ENCODE results near the gene GABRB3. TPM values are rescaled to one million over a fixed set of nuclear protein-coding genes. Genes with fewer than 3 reads are reported as not detected.

GABRB3 gene
- total and polyA plus RNA-seq, 2 of the 8 experiments (the other 6 are each of a cell fraction or from before 2014, with no cell fraction given): 98.8 to 163 TPM

DNA sequence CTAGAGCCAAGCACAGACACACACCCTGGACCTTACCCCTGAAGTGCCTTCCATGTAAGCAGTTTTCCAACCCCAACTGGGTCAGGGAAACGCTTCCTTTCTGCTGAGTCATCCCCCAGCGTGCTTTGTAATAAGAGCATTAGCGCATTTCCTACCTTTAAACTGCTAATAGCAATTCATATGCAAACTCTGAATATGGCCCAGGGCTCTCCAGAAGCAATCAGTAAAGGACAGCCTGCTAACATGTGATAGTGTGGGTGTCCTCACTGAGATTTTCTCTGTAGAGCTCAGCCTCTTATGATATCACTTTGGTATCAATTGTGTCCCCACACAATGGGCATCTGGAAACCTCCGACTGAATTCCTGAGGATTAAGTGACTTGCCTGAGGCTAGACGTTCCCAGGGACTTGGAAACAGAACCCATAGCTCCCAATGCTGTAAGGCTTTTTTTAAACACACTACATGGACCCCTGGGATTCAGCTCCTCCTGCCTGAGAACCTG is 5.6 kb downstream of the GABRB3 start:
- CTCF ChIA-PET (ENCODE audit: partially characterized antibody): interaction anchor here (0.9 to 2.1 kb wide), 5 partner anchors 9 to 101 kb away, joined by 3 to 7 read pairs (median 3); no protein-coding TSS in a partner anchor
- TF ChIP-seq CREB1 (IDR thresholded peaks at IDR 0.05) (no peak), RXRA (IDR thresholded peaks at IDR 0.05; ENCODE audit: insufficient read depth, low read depth, low read length) (no peak), YY1 (IDR thresholded peaks at IDR 0.05; ENCODE audit: low read depth, low read length) (0 out of 2 replicates have a peak, but pooled peaks have one; percentile 7), POLR2AphosphoS5 (IDR thresholded peaks at IDR 0.05; ENCODE audit: low read depth, low read length) (no peak; the same call in 1 of the 2 replicates), HDAC2 (IDR thresholded peaks at IDR 0.05; ENCODE audit: borderline replicate concordance in 1 of 2, low read depth in 2 of 2, low read length in 2 of 2) (no peak), MAFK (IDR thresholded peaks at IDR 0.05; ENCODE audit: low read depth, low read length) (peak; percentile 98), TCF12 (IDR thresholded peaks at IDR 0.05; ENCODE audit: low read depth, low read length) (no peak)
- TF ChIP-seq, protein P1, sequence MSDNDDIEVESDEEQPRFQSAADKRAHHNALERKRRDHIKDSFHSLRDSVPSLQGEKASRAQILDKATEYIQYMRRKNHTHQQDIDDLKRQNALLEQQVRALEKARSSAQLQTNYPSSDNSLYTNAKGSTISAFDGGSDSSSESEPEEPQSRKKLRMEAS (IDR thresholded peaks at IDR 0.05): no peak

More for the DNA sequence above, 5.6 kb downstream of the GABRB3 start:
- no peak overlapping the region for H2AFZ ChIP-seq (ENCODE audit: low read length)
- peak overlapping the region; percentile 89 for H3K18ac ChIP-seq (ENCODE audit: extremely low read depth, low read length)
- no peak overlapping the region for H3K14ac ChIP-seq (ENCODE audit: insufficient read length)
- WGBS, 2 experiments (ENCODE audit: extremely low coverage in 1 of 2, insufficient coverage in 1 of 2, insufficient read length in 1 of 2, insufficient replicate concordance in 2 of 2, low coverage in 1 of 2, low lambda C conversion rate in 2 of 2, missing lambda C conversion rate in 1 of 2): 6% methylated on average over 5 of the region's 5 CpGs; no CpG with 5 or more reads in 1 of the 2 experiments
- peak overlapping the region; percentile 77 for H4K91ac ChIP-seq (replicated peaks; ENCODE audit: insufficient read length, low read length)
- H3K36me3 ChIP-seq (ENCODE audit: control insufficient read depth in 2 of 4, insufficient read depth in 4 of 4, low read length in 3 of 4): peaks cover 0 to 8% (median 0%) of the 10 kb centered on the region in 4 experiments; a peak in 1 of 8 replicates
- no peak overlapping the region for H2BK15ac ChIP-seq (ENCODE audit: low read length)
- H3K4me1 ChIP-seq (replicated peaks in 1 of 4; ENCODE audit: control insufficient read depth in 3 of 4, insufficient read depth in 4 of 4, low read length in 3 of 4): peaks cover 10 to 39% (median 28%) of the 10 kb centered on the region in 4 experiments
- H4K8ac ChIP-seq (ENCODE audit: extremely low read depth, insufficient read depth, low read length): no peak overlapping the region
- FAIRE-seq (peak; percentile 98), DNase-seq (ENCODE audit: low read depth in 1 of 2, low spot score in 2 of 2) (peak; percentile 66 to 74)
- peak overlapping the region; percentile 66 to 82 for H3K4me2 ChIP-seq (ENCODE audit: insufficient read depth in 1 of 2, low read depth in 2 of 2, low read length in 2 of 2)
- peak overlapping the region in 2 of 4 experiments; percentile 41 to 56; a peak in 3 of 7 replicates for H3K9ac ChIP-seq (replicated peaks in 1 of 4; ENCODE audit: extremely low read depth in 1 of 4, low read depth in 3 of 4, low read length in 3 of 4)
- H3K27ac ChIP-seq (ENCODE audit: low read depth, low read length): peak overlapping the region; percentile 80
- peak overlapping the region in 3 of 4 experiments; percentile 5 to 49 (median 16); a peak in 5 of 8 replicates for H3K4me3 ChIP-seq (ENCODE audit: extremely low read depth in 1 of 4, insufficient read depth in 2 of 4, low read depth in 3 of 4, low read length in 4 of 4)
- peak overlapping the region; percentile 89 for H2BK5ac ChIP-seq (ENCODE audit: low read depth, low read length)
- peak overlapping the region; percentile 40 for H3K56ac ChIP-seq (replicated peaks; ENCODE audit: insufficient read length, low read depth, low read length)
- peak overlapping the region; percentile 83 for H3K4ac ChIP-seq (replicated peaks; ENCODE audit: insufficient read length, low read depth, low read length)
- H2BK20ac ChIP-seq (ENCODE audit: low read length): peak overlapping the region; percentile 92; the same call in 1 of the 2 replicates
- no peaks in the 10 kb centered on the region; the same call in 1 of the 2 replicates for H3K79me1 ChIP-seq (ENCODE audit: low read depth, low read length)
- peaks cover 11% of the 10 kb centered on the region for H3K23me2 ChIP-seq (ENCODE audit: low read depth, low read length)
- peak overlapping the region; percentile 97 for H2BK120ac ChIP-seq (replicated peaks; ENCODE audit: low read depth, low read length)
- peaks cover 5 to 59% of the 10 kb centered on the region in 2 experiments; a peak in 3 of 4 replicates for H3K79me2 ChIP-seq (ENCODE audit: control insufficient read depth in 1 of 2, insufficient read depth in 2 of 2, low read length in 2 of 2)
- peak overlapping the region; percentile 86 for H2BK12ac ChIP-seq (ENCODE audit: low read depth, low read length)
- no peaks in the 10 kb centered on the region for H3K9me3 ChIP-seq (ENCODE audit: insufficient read depth in 2 of 2, low read depth in 1 of 2, low read length in 1 of 2)
- peak overlapping the region; percentile 66 for H3K23ac ChIP-seq (ENCODE audit: insufficient read length)
- peak overlapping the region; percentile 87 for H4K5ac ChIP-seq (ENCODE audit: insufficient read length, low read depth, low read length)
- peaks cover 0 to 4% of the 10 kb centered on the region in 2 experiments for H4K20me1 ChIP-seq (replicated peaks in 1 of 2; ENCODE audit: control insufficient read depth in 1 of 2, insufficient read depth in 2 of 2, low read length in 2 of 2)
- POLR2A ChIA-PET (ENCODE audit: partially characterized antibody): interaction anchor here (0.7 to 2.7 kb wide), 6 partner anchors 9 to 75 kb away, joined by 3 to 12 read pairs (median 4); no protein-coding TSS in a partner anchor
- no peaks in the 10 kb centered on the region for H3K27me3 ChIP-seq (replicated peaks in 1 of 4; ENCODE audit: control insufficient read depth in 3 of 4, extremely low read depth in 1 of 4, insufficient read depth in 3 of 4, low read length in 3 of 4)
- H2AK5ac ChIP-seq (ENCODE audit: low read depth, low read length): peak overlapping the region; percentile 54; the same call in 1 of the 2 replicates

Measured in H1 (cell line).